Umbilical cord (tissue), 2 donors: ENCODE measurements around the gene IFT122. TPM values are rescaled to one million over a fixed set of nuclear protein-coding genes. Genes with fewer than 3 reads are reported as not detected.

Source experiments
- DNase-seq: peaks from one replicate; pipeline ENCODE4 v3.0.0-alpha.2; 2015; ENCODE audit warnings: low spot score
- total RNA-seq: library from RNA; depleted of rRNA; stranded (reverse); fragments of >200 nt; gene quantifications from one replicate; pipeline ENCODE4 v1.2.3, GENCODE V29; 2014; ENCODE audit warnings: low replicate concordance; ENCODE audit not compliant: insufficient read depth

IFT122 gene
- total RNA-seq, 1 donor from 2014 or later, result 32.0 TPM

GRCh38 chr3:129517516-129517915, 77.5 kb downstream of the IFT122 start:
- no peak for DNase-seq

GRCh38 chr3:129518038-129518561, 78.1 kb downstream of the IFT122 start:
- DNase-seq, result no peak

GRCh38 chr3:129518581-129518980, 78.6 kb downstream of the IFT122 start:
- DNase-seq, result no peak

- no peak for DNase-seq
These were observed 79.4 kb downstream of the IFT122 start for GRCh38 chr3:129519449-129519848.

- DNase-seq, result no peak
These were observed 80.1 kb downstream of the IFT122 start for GRCh38 chr3:129519896-129520715.

- DNase-seq, result no peak
These were observed 80.9 kb downstream of the IFT122 start for GRCh38 chr3:129520960-129521359.

GRCh38 chr3:129521611-129522010, 81.6 kb downstream of the IFT122 start:
- DNase-seq, result no peak

GRCh38 chr3:129522953-129523352, 82.9 kb downstream of the IFT122 start:
- no peak for DNase-seq

- no peak for DNase-seq
These were observed 84.1 kb downstream of the IFT122 start for GRCh38 chr3:129524081-129524480.

GRCh38 chr3:129525341-129525968, 85.4 kb downstream of the IFT122 start:
- DNase-seq, result no peak

- DNase-seq, result peak; percentile 24
These were observed 86.3 kb downstream of the IFT122 start for GRCh38 chr3:129526121-129526900.

- DNase-seq, result no peak
These were observed 87.2 kb downstream of the IFT122 start for GRCh38 chr3:129527262-129527661.

GRCh38 chr3:129528589-129529100, 88.6 kb downstream of the IFT122 start, which contains the start of gene RHO:
Gene RHO, plus strand, starts transcription at chr3:129528639. Its CDS starts 95 bp downstream, at chr3:129528734.
- DNase-seq, result no peak

- DNase-seq, result no peak
These were observed 89.6 kb downstream of the IFT122 start for GRCh38 chr3:129529436-129530210.

GRCh38 chr3:129530251-129530791, 90.3 kb downstream of the IFT122 start:
- peak; percentile 66 for DNase-seq

GRCh38 chr3:129530821-129531220, 90.8 kb downstream of the IFT122 start:
- DNase-seq, result no peak

GRCh38 chr3:129531699-129532098, 91.7 kb downstream of the IFT122 start:
- no peak for DNase-seq

- DNase-seq, result no peak
These were observed 92.2 kb downstream of the IFT122 start for GRCh38 chr3:129532261-129532660.

- no peak for DNase-seq
These were observed 93.4 kb downstream of the IFT122 start for GRCh38 chr3:129533406-129533805.

GRCh38 chr3:129534428-129535027, 94.5 kb downstream of the IFT122 start:
- DNase-seq, result no peak
